ENCODE results near the gene CNKSR2. TPM values are rescaled to one million over a fixed set of nuclear protein-coding genes. Genes with fewer than 3 reads are reported as not detected.

Gene CNKSR2
- total RNA-seq, 1 experiment from 2014 or later: not detected

DNA sequence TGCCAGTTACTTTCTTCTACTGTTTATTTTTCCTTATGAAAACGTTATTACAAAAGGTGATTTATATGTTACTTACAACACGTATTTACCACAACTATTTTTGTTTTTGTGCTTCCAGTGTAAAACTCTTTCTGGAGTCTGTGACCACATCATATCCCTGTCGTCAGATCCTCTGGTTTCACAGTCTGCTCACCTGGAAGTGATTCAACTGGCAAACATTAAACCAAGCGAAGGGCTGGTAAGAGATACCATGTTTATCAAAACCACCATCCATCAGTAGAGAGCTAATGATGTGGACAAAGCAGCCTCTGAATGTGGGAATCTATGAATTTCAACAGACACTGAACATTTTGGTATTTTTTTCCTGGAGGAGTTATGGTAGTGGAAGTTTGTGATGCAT, 116.1 kb downstream of the CNKSR2 start:
- TF ChIP-seq, protein P1, sequence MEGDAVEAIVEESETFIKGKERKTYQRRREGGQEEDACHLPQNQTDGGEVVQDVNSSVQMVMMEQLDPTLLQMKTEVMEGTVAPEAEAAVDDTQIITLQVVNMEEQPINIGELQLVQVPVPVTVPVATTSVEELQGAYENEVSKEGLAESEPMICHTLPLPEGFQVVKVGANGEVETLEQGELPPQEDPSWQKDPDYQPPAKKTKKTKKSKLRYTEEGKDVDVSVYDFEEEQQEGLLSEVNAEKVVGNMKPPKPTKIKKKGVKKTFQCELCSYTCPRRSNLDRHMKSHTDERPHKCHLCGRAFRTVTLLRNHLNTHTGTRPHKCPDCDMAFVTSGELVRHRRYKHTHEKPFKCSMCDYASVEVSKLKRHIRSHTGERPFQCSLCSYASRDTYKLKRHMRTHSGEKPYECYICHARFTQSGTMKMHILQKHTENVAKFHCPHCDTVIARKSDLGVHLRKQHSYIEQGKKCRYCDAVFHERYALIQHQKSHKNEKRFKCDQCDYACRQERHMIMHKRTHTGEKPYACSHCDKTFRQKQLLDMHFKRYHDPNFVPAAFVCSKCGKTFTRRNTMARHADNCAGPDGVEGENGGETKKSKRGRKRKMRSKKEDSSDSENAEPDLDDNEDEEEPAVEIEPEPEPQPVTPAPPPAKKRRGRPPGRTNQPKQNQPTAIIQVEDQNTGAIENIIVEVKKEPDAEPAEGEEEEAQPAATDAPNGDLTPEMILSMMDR (IDR thresholded peaks at IDR 0.05; ENCODE audit: unreplicated experiment): no peak
- no TSS peak for BruUV-seq (replicated peaks)
- Mint-ChIP-seq H3K4me1 (ENCODE audit: low read depth, unreplicated experiment) (peaks cover 12% of the 10 kb centered on the region), H3K9me3 (ENCODE audit: low read depth, unreplicated experiment) (no peaks in the 10 kb centered on the region), H3K27ac (ENCODE audit: unreplicated experiment) (no peak overlapping the region), H3K4me3 (ENCODE audit: low read depth, unreplicated experiment) (no peak overlapping the region), H3K36me3 (ENCODE audit: insufficient read depth, unreplicated experiment) (no peaks in the 10 kb centered on the region), H3K27me3 (ENCODE audit: unreplicated experiment) (no peaks in the 10 kb centered on the region)
- DNase-seq: no peak
- CTCF ChIA-PET: no interaction called here
- intact Hi-C loops (cut with micrococcal nuclease; ENCODE audit: unreplicated experiment): no loop called here

DNA sequence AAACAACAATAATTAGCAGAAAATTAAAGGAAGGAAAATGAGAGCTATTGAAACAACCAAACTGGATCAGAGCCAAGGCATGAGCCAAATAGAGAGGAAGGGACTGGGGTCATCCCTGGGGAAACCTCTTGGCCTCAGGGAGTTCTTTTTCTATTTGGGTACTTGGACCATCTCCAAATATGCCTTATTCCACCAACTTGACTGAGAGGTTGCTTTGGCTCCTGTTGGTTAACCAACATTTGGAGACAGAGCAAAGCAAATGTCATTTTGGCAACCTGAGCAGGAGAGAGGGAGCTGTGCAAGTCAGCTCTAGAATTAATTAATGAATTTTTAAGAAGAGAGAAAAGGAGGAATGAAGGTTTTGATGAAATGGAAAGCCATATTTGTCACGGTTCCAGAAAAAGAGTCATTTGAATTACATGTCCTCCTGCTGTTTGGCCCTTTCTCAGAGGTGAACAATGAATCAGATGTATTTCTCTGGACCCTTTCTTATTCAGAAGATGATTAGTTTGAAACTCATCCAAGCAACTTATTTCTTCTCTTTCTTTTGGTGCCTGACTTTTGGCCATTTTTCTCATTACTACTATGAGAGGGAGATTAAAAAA, 119.1 kb downstream of the CNKSR2 start:
- intact Hi-C loops (cut with micrococcal nuclease; ENCODE audit: unreplicated experiment): no loop called here
- Mint-ChIP-seq H3K36me3 (ENCODE audit: insufficient read depth, unreplicated experiment) (no peaks in the 10 kb centered on the region), H3K9me3 (ENCODE audit: low read depth, unreplicated experiment) (no peaks in the 10 kb centered on the region), H3K27me3 (ENCODE audit: unreplicated experiment) (no peaks in the 10 kb centered on the region), H3K27ac (ENCODE audit: unreplicated experiment) (no peak overlapping the region), H3K4me3 (ENCODE audit: low read depth, unreplicated experiment) (no peak overlapping the region), H3K4me1 (ENCODE audit: low read depth, unreplicated experiment) (peaks cover 5% of the 10 kb centered on the region)
- DNase-seq: no peak
- no TSS peak for BruUV-seq (replicated peaks)
- CTCF ChIA-PET: no interaction called here
- TF ChIP-seq, protein P1 (IDR thresholded peaks at IDR 0.05; ENCODE audit: unreplicated experiment): no peak

DNA sequence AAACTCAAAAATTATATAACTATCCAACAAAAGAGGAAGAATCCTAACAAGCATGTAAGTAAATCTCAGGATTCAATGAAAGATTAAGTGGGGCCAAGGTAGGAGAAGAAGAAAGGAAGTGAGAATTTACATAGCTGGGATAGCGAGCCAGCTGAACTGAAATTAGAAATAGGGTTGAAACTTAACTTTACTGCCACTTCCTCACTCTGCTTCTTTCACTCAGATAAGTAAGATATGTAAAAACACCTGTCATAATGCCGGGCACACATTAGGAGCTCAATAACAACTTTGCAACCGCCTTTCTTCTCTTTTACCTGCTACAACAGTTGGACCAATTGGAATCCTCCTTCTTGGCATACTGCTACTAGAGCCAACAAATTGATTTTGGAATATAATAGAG, 129.4 kb downstream of the CNKSR2 start:
- BruUV-seq (replicated peaks): no TSS peak
- Mint-ChIP-seq H3K27me3 (ENCODE audit: unreplicated experiment) (no peaks in the 10 kb centered on the region), H3K4me1 (ENCODE audit: low read depth, unreplicated experiment) (no peaks in the 10 kb centered on the region), H3K9me3 (ENCODE audit: low read depth, unreplicated experiment) (no peaks in the 10 kb centered on the region), H3K27ac (ENCODE audit: unreplicated experiment) (no peak overlapping the region), H3K36me3 (ENCODE audit: insufficient read depth, unreplicated experiment) (no peaks in the 10 kb centered on the region), H3K4me3 (ENCODE audit: low read depth, unreplicated experiment) (no peak overlapping the region)
- intact Hi-C loops (cut with micrococcal nuclease; ENCODE audit: unreplicated experiment): no loop called here
- TF ChIP-seq, protein P1 (IDR thresholded peaks at IDR 0.05; ENCODE audit: unreplicated experiment): no peak
- DNase-seq: no peak
- CTCF ChIA-PET: no interaction called here

DNA sequence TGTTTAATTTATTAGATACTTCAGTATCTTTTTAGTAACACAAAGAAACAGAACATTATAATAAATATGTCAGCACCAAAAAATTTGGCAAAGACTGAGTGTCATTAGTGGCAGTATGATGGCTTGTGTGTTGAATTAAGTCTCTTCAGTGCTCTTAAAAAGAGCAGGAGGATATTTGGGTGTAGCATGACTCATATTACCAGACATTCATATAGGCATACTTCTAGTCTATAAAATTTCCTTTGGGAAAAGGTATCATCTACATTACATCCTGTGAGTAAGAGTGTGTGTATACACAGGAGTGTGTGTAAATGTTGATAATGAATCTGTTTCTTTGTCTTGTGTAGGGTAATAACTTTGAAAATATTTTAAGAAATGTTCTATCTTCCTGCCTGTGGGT, 135.7 kb downstream of the CNKSR2 start:
- Mint-ChIP-seq H3K4me1 (ENCODE audit: low read depth, unreplicated experiment) (no peaks in the 10 kb centered on the region), H3K27ac (ENCODE audit: unreplicated experiment) (no peak overlapping the region), H3K4me3 (ENCODE audit: low read depth, unreplicated experiment) (no peak overlapping the region), H3K36me3 (ENCODE audit: insufficient read depth, unreplicated experiment) (no peaks in the 10 kb centered on the region), H3K9me3 (ENCODE audit: low read depth, unreplicated experiment) (no peaks in the 10 kb centered on the region), H3K27me3 (ENCODE audit: unreplicated experiment) (no peaks in the 10 kb centered on the region)
- intact Hi-C loops (cut with micrococcal nuclease; ENCODE audit: unreplicated experiment): no loop called here
- TF ChIP-seq, protein P1 (IDR thresholded peaks at IDR 0.05; ENCODE audit: unreplicated experiment): no peak
- no peak for DNase-seq
- CTCF ChIA-PET: no interaction called here
- BruUV-seq (replicated peaks): no TSS peak

All from Calu3 (cell line).